SK-N-SH (cell line): ENCODE results near the gene SERPINB5.

Experiments
- CHD2 ChIP-seq: fragments of 150-350 bp; IDR thresholded peaks from 2 replicates; pipeline ENCODE4 v1.6.1; 2018; ENCODE audit warnings: low read length; ENCODE audit not compliant: partially characterized antibody
- ELF1 ChIP-seq: IDR thresholded peaks from 2 replicates; pipeline ENCODE4 v1.4.0; 2012
- PBX3 ChIP-seq: IDR thresholded peaks from 2 replicates; pipeline ENCODE4; 2012
- RFX5 ChIP-seq: IDR thresholded peaks from 2 replicates; pipeline ENCODE4 v1.6.1; 2012; ENCODE audit warnings: mild to moderate bottlenecking, improper control_type of control experiment, low read length
- TCF12 ChIP-seq: IDR thresholded peaks from 2 replicates; pipeline ENCODE4 v1.4.0; 2012
- TEAD4 ChIP-seq: IDR thresholded peaks from 2 replicates; pipeline ENCODE4 v1.4.0; 2012; ENCODE audit warnings: mild to moderate bottlenecking, borderline replicate concordance; ENCODE audit not compliant: insufficient read depth
- YY1 ChIP-seq: IDR thresholded peaks from 2 replicates; pipeline ENCODE4 v1.4.0; 2012; ENCODE audit warnings: low read depth, mild to moderate bottlenecking
- TF ChIP-seq, protein P1 (sequence below): fragments of 200-600 bp; sonication (generic); IDR thresholded peaks from 2 replicates; pipeline ENCODE4 v1.6.1; 2017; ENCODE audit warnings: antibody characterized with exemption, mild to moderate bottlenecking, moderate library complexity

DNA sequence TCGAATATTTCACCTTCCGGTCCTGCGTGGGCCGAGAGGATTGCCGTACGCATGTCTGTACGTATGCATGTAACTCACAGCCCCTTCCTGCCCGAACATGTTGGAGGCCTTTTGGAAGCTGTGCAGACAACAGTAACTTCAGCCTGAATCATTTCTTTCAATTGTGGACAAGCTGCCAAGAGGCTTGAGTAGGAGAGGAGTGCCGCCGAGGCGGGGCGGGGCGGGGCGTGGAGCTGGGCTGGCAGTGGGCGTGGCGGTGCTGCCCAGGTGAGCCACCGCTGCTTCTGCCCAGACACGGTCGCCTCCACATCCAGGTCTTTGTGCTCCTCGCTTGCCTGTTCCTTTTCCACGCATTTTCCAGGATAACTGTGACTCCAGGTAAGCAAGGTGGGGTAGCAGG lies at the start of gene SERPINB5:
- TF ChIP-seq TEAD4 (no peak), ELF1 (no peak), PBX3 (no peak), TCF12 (no peak), YY1 (no peak), CHD2 (no peak), RFX5 (no peak)
- TF ChIP-seq, protein P1, sequence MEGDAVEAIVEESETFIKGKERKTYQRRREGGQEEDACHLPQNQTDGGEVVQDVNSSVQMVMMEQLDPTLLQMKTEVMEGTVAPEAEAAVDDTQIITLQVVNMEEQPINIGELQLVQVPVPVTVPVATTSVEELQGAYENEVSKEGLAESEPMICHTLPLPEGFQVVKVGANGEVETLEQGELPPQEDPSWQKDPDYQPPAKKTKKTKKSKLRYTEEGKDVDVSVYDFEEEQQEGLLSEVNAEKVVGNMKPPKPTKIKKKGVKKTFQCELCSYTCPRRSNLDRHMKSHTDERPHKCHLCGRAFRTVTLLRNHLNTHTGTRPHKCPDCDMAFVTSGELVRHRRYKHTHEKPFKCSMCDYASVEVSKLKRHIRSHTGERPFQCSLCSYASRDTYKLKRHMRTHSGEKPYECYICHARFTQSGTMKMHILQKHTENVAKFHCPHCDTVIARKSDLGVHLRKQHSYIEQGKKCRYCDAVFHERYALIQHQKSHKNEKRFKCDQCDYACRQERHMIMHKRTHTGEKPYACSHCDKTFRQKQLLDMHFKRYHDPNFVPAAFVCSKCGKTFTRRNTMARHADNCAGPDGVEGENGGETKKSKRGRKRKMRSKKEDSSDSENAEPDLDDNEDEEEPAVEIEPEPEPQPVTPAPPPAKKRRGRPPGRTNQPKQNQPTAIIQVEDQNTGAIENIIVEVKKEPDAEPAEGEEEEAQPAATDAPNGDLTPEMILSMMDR: no peak
